Upper lobe of left lung (tissue), 6 donors: ENCODE data around the gene PRKCA. TPM values are rescaled to one million over a fixed set of nuclear protein-coding genes. Genes with fewer than 3 reads are reported as not detected.
A peak's percentile ranks its signal among the peaks of the same experiment; 100 is the strongest.

ENCODE experiments used
- ATAC-seq, 2 donors: fragments of 200-7000 bp; cut with Tn5 transposase; one replicate each; pipeline ENCODE4 v1.9.1; 2022; ENCODE audit warnings: mild to moderate bottlenecking in 2 of 2, moderate library complexity in 2 of 2; ENCODE audit not compliant: low FRiP score in 2 of 2
- DNase-seq, 2 donors: peaks; one replicate each; pipeline ENCODE4 v3.0.0-alpha.2; 2019 to 2020
- H3K27ac ChIP-seq, 4 donors: fragments of 200-600 bp; sonication (generic); one replicate each; pipeline ENCODE4 v1.5.1; 2016 to 2019
- H3K27me3 ChIP-seq, 4 donors: fragments of 200-600 bp; sonication (generic); one replicate each; pipeline ENCODE4 v1.5.1; 2017 to 2019
- H3K36me3 ChIP-seq, 4 donors: fragments of 200-600 bp; sonication (generic); one replicate each; pipeline ENCODE4 v1.5.1; 2016 to 2019
- H3K4me1 ChIP-seq, 4 donors: fragments of 200-600 bp; sonication (generic); one replicate each; pipeline ENCODE4 v1.5.1; 2018 to 2019
- H3K4me3 ChIP-seq, 4 donors: fragments of 200-600 bp; sonication (generic); one replicate each; pipeline ENCODE4 v1.5.1; 2017 to 2019; ENCODE audit warnings: mild to moderate bottlenecking in 2 of 4, moderate library complexity in 1 of 4
- H3K9me3 ChIP-seq, 4 donors: fragments of 200-600 bp; sonication (generic); one replicate each; pipeline ENCODE4 v1.5.1; 2018 to 2019
- CTCF ChIP-seq, 6 experiments: fragments of 450-650 bp in 4 of 6; fragments of 200-600 bp in 2 of 6; sonication (generic) in 2 of 6; IDR thresholded peaks; one replicate each; pipeline ENCODE4 v1.5.1; 2016 to 2019; ENCODE audit warnings: antibody characterized with exemption in 6 of 6
- EP300 ChIP-seq, 4 donors: sonication (generic); formaldehyde crosslinking; IDR thresholded peaks; one replicate each; pipeline ENCODE4 v1.5.1; 2017; ENCODE audit warnings: antibody characterized with exemption in 4 of 4, control low read depth in 2 of 4
- POLR2A ChIP-seq, 4 donors: fragments of 450-650 bp; IDR thresholded peaks; one replicate each; pipeline ENCODE4 v1.5.1; 2016 to 2017; ENCODE audit warnings: antibody characterized with exemption in 4 of 4, mild to moderate bottlenecking in 2 of 4
- POLR2AphosphoS5 ChIP-seq, 2 donors: sonication (generic); formaldehyde crosslinking; IDR thresholded peaks; one replicate each; pipeline ENCODE4 v1.5.1; 2017; ENCODE audit warnings: antibody characterized with exemption in 2 of 2
- WGBS, 2 donors: methylation state at CpG; one replicate each; pipeline ENCODE4 v1.1.5; 2017 to 2018; 5-methylcytosine and 5-hydroxymethylcytosine counted together
- total RNA-seq, 6 donors: library from RNA; depleted of rRNA in 4 of 6; stranded (reverse); fragments of >200 nt in 4 of 6; gene quantifications; one replicate each; pipeline versions ENCODE4 v1.1.0 to v1.2.1, GENCODE V29; 2016 to 2021
- donor health status: DM: no; HTN: no; CAD: no; lungs with moderate emphysema.
- donor health status: DM: no; HTN: yes; CAD: no; lungs with severe emphysema.

Gene PRKCA
- total RNA-seq, 6 donors from 2014 or later, result 10.9 to 29.3 (median 18.0) TPM

DNA sequence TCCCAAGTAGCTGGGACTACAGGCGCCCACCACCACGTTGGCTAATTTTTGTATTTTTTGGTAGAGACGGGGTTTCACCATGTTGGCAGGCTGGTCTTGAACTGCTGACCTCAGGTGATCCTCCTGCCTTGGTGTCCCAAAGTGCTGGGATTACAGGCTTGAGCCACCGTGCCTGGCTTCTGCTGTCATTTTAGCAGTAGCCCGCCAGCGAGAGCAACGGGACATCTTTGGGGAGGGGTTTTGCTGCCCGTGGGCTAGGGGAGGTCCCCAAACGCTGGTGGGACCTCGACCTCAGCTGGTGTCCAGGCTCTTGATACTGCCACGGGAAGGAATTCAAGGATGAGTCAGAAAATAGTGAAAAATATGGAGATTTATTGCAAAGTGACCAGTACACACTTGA, 424.4 kb downstream of the PRKCA start:
- Histone ChIP-seq H3K36me3 (no peaks in the 10 kb centered on the region), H3K9me3 (no peaks in the 10 kb centered on the region), H3K27ac (no peak overlapping the region), H3K27me3 (no peaks in the 10 kb centered on the region), H3K4me1 (peaks cover 0 to 11% (median 9%) of the 10 kb centered on the region in 4 donors), H3K4me3 (no peak overlapping the region)
- no peak for TF ChIP-seq POLR2AphosphoS5 (IDR thresholded peaks at IDR 0.05)
- TF ChIP-seq EP300 (IDR thresholded peaks at IDR 0.05), result no peak
- no peak for TF ChIP-seq POLR2A (IDR thresholded peaks at IDR 0.05)
- no peak for TF ChIP-seq CTCF (IDR thresholded peaks at IDR 0.05)
- ATAC-seq (no peak), DNase-seq (no peak)
- 82 to 93% methylated on average over 11 of the region's 11 CpGs for WGBS, 2 donors

GRCh38 chr17:66727634-66728570, 425.5 kb downstream of the PRKCA start:
- Histone ChIP-seq H3K9me3 (no peaks in the 10 kb centered on the region), H3K27ac (no peak overlapping the region), H3K4me3 (no peak overlapping the region), H3K4me1 (peaks cover 0 to 11% (median 9%) of the 10 kb centered on the region in 4 donors), H3K36me3 (no peaks in the 10 kb centered on the region), H3K27me3 (no peaks in the 10 kb centered on the region)
- no peak for TF ChIP-seq POLR2AphosphoS5 (IDR thresholded peaks at IDR 0.05)
- peak; percentile 32 to 68 (median 46) for TF ChIP-seq CTCF (IDR thresholded peaks at IDR 0.05)
- ATAC-seq (peak; percentile 50 to 64), DNase-seq (peak in 1 of 2 donors; percentile 52)
- 36 to 60% methylated on average over 17 of the region's 17 CpGs for WGBS, 2 donors

DNA sequence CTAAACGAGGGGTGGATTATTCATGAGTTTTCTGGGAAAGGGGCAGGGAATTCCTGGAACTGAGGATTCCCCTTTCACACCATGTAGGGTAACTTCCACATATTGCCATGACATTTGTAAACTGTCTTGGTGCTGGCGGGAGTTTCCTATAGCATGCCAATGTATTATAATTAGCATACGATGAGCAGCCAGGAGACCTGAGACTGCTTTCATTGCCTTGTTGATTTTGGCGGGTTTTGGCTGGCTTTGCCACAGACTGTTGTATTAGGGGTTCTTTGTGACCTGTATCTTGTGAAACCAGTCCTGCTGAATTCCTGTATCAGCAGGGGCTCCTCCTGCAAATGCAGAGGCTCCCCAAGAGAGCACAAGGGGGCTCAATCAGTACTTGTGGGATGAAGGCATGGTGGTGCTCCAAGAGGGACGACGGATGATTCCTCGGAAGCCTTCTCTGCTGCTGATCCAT, 428.1 kb downstream of the PRKCA start:
- Histone ChIP-seq H3K27ac (no peak overlapping the region), H3K9me3 (no peaks in the 10 kb centered on the region), H3K4me3 (no peak overlapping the region), H3K27me3 (no peaks in the 10 kb centered on the region), H3K36me3 (peaks cover 0 to 7% (median 0%) of the 10 kb centered on the region in 4 donors), H3K4me1 (peaks cover 0 to 5% (median 2%) of the 10 kb centered on the region in 4 donors)
- DNase-seq (no peak), ATAC-seq (no peak)
- WGBS, 2 donors, result 65 to 74% methylated on average over 4 to 7 of the region's 7 CpGs
- TF ChIP-seq EP300 (IDR thresholded peaks at IDR 0.05), result no peak

GRCh38 chr17:66733759-66734158, 431.3 kb downstream of the PRKCA start:
- H3K36me3 ChIP-seq, result peaks cover 0 to 7% (median 0%) of the 10 kb centered on the region in 4 donors
- no peaks in the 10 kb centered on the region for H3K4me1 ChIP-seq
- no peak overlapping the region for H3K27ac ChIP-seq
- TF ChIP-seq CTCF (IDR thresholded peaks at IDR 0.05) (no peak), EP300 (IDR thresholded peaks at IDR 0.05) (no peak), POLR2A (IDR thresholded peaks at IDR 0.05) (no peak), POLR2AphosphoS5 (IDR thresholded peaks at IDR 0.05) (no peak)
- H3K27me3 ChIP-seq, result no peaks in the 10 kb centered on the region
- H3K9me3 ChIP-seq, result no peaks in the 10 kb centered on the region
- DNase-seq, result no peak
- ATAC-seq, result no peak
- H3K4me3 ChIP-seq, result no peak overlapping the region
- WGBS, 2 donors, result 90 to 91% methylated on average over 2 of the region's 2 CpGs

- WGBS, 2 donors, result 81% methylated on average over 8 of the region's 8 CpGs
- H3K4me3 ChIP-seq, result no peak overlapping the region
- DNase-seq (no peak), ATAC-seq (no peak)
- TF ChIP-seq CTCF (IDR thresholded peaks at IDR 0.05), result no peak
- no peak for TF ChIP-seq POLR2AphosphoS5 (IDR thresholded peaks at IDR 0.05)
- TF ChIP-seq EP300 (IDR thresholded peaks at IDR 0.05), result no peak
- no peak for TF ChIP-seq POLR2A (IDR thresholded peaks at IDR 0.05)
- H3K36me3 ChIP-seq, result peaks cover 0 to 8% (median 0%) of the 10 kb centered on the region in 4 donors
- H3K27ac ChIP-seq, result no peak overlapping the region
- H3K4me1 ChIP-seq, result no peaks in the 10 kb centered on the region
- H3K27me3 ChIP-seq, result no peaks in the 10 kb centered on the region
- no peaks in the 10 kb centered on the region for H3K9me3 ChIP-seq
Observed at GRCh38 chr17:66734186-66734943, 432.0 kb downstream of the PRKCA start.
